ENCODE measurements around the gene R3HDM2. TPM values are rescaled to one million over a fixed set of nuclear protein-coding genes. Genes with fewer than 3 reads are reported as not detected.
A peak's percentile ranks its signal among the peaks of the same experiment; 100 is the strongest.

The R3HDM2 gene
- total RNA-seq, 2 experiments from 2014 or later, result 25.8 to 47.2 TPM

DNA sequence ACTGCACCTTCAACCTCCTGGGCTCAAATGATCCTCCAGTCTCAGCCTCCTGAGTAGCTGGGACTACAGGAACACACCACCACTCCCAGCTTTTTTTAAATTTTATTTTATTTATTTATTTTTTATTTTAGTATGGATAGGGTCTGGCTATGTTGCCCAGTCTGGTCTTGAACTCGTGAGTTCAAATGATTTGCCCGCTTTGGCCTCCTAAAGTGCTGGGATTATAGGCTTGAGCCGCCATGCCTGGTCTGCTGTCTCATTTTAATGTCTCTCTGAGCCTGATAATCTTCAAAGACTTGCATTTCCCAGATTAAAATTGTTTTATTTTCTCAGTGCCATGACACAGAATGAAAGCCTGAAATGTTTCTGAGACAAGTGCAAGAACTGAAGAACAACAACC, 2.5 kb upstream of the R3HDM2 start:
- intact Hi-C loops (cut with micrococcal nuclease; ENCODE audit: unreplicated experiment), result no loop called here
- no peak overlapping the region for H2AFZ ChIP-seq (ENCODE audit: low read length)
- TF ChIP-seq CTCF (conservative IDR thresholded peaks at IDR 0.05; ENCODE audit: low read length) (no peak), EZH2phosphoT487 (IDR thresholded peaks at IDR 0.05; ENCODE audit: borderline replicate concordance, low read depth, low read length) (no peak)
- CTCF ChIA-PET (ENCODE audit: unreplicated experiment), result no interaction called here
- no peak overlapping the region for H3K4me3 ChIP-seq (ENCODE audit: low read depth, low read length, poor library complexity, severe bottlenecking)
- no peaks in the 10 kb centered on the region for H3K9me3 ChIP-seq (ENCODE audit: low read length)
- H3K79me2 ChIP-seq (ENCODE audit: insufficient read depth, low read depth, low read length), result peaks cover 14% of the 10 kb centered on the region
- no peaks in the 10 kb centered on the region for H3K9me2 ChIP-seq (ENCODE audit: insufficient read depth, low read length)
- POLR2A ChIA-PET, result interaction anchor here (1.2 to 1.9 kb wide), 3 partner anchors 11 to 359 kb away, joined by 3 to 8 read pairs (median 3); no protein-coding TSS in a partner anchor
- BruUV-seq (replicated peaks), result no TSS peak
- DNase-seq (ENCODE audit: low spot score), result no peak
- no peak overlapping the region for H3K4me2 ChIP-seq (ENCODE audit: low read length)
- no peaks in the 10 kb centered on the region for H3K36me3 ChIP-seq (ENCODE audit: insufficient read depth, low read length)
- no peaks in the 10 kb centered on the region for H4K20me1 ChIP-seq (ENCODE audit: insufficient read depth, low read length)
- H3K4me1 ChIP-seq (ENCODE audit: insufficient read depth, low read length, poor library complexity, severe bottlenecking), result peaks cover 30% of the 10 kb centered on the region
- H3K27ac ChIP-seq (ENCODE audit: low read depth, low read length, poor library complexity, severe bottlenecking), result no peak overlapping the region

DNA sequence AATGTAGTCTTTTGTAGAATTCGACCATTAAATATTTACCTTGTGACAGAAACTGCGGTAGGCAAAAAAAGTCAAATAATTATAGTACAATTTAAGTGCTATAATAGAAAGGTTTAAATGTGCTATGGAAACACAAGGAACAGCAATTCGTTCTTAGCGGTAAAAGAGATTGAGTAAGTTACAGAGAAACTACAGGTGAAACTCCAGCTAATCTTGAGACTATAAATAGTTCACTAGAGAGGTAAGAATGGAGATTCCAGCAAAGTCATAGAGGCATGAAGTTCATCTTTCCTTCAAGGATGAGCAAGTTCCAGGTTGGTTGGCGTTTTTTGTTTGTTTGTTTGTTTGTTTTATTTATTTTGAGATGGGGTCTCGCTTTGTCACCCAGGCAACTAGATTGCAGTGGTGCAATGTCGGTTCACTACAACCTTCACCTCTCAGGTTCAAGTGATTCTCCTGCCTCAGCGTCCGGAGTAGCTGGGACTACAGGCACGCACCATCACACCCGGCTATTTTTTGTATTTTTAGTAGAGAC, 878 bp upstream of the R3HDM2 start:
- no TSS peak for BruUV-seq (replicated peaks)
- no peak for DNase-seq (ENCODE audit: low spot score)
- ChIA-PET POLR2A (interaction anchor here (0.6 to 1.9 kb wide), 2 partner anchors 21 to 731 kb away, joined by 6 to 8 read pairs; no protein-coding TSS in a partner anchor), CTCF (ENCODE audit: unreplicated experiment) (no interaction called here)
- H3K27ac ChIP-seq (ENCODE audit: low read depth, low read length, poor library complexity, severe bottlenecking), result peak overlapping the region; percentile 59
- intact Hi-C loops (cut with micrococcal nuclease; ENCODE audit: unreplicated experiment), result loop anchor here (1.0 kb wide), 1 partner anchor 46 kb away; no protein-coding TSS in a partner anchor
- H3K9me3 ChIP-seq (ENCODE audit: low read length), result no peaks in the 10 kb centered on the region
- H3K4me1 ChIP-seq (ENCODE audit: insufficient read depth, low read length, poor library complexity, severe bottlenecking), result peaks cover 30% of the 10 kb centered on the region
- H2AFZ ChIP-seq (ENCODE audit: low read length), result peak overlapping the region; percentile 83; the same call in 1 of the 2 replicates
- no peaks in the 10 kb centered on the region for H3K36me3 ChIP-seq (ENCODE audit: insufficient read depth, low read length)
- H3K4me2 ChIP-seq (ENCODE audit: low read length), result peak overlapping the region; percentile 78
- no peaks in the 10 kb centered on the region for H3K9me2 ChIP-seq (ENCODE audit: insufficient read depth, low read length)
- no peaks in the 10 kb centered on the region for H4K20me1 ChIP-seq (ENCODE audit: insufficient read depth, low read length)
- no peak for TF ChIP-seq EZH2phosphoT487 (IDR thresholded peaks at IDR 0.05; ENCODE audit: borderline replicate concordance, low read depth, low read length)
- TF ChIP-seq CTCF (conservative IDR thresholded peaks at IDR 0.05; ENCODE audit: low read length), result no peak
- peak overlapping the region; percentile 70 for H3K4me3 ChIP-seq (ENCODE audit: low read depth, low read length, poor library complexity, severe bottlenecking)
- H3K79me2 ChIP-seq (ENCODE audit: insufficient read depth, low read depth, low read length), result peaks cover 14% of the 10 kb centered on the region
